ENCODE data around the gene GTF2H3. TPM values are rescaled to one million over a fixed set of nuclear protein-coding genes. Genes with fewer than 3 reads are reported as not detected.

The GTF2H3 gene
- total RNA-seq, 1 donor from 2014 or later = 20.5 TPM

DNA sequence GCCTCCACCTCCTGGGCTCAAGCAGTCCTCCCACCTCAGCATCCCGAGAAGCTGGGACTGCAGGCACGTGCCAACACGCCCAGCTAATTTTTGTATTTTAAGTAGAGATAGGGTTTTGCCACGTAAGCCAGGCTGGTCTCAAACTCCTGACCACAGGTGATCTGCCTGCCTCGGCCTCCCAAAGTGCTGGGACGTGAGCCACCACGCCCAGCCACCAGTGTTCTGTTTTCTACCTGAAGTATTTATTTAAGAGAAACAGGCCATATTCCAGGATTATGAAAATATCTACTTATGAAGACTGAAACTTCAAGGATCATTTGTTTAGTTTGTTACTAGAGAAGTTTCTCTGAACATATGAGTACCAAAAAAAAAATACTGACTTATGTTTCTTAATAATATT is 10.3 kb downstream of the GTF2H3 start:
- no peak for DNase-seq (ENCODE audit: low spot score)

DNA sequence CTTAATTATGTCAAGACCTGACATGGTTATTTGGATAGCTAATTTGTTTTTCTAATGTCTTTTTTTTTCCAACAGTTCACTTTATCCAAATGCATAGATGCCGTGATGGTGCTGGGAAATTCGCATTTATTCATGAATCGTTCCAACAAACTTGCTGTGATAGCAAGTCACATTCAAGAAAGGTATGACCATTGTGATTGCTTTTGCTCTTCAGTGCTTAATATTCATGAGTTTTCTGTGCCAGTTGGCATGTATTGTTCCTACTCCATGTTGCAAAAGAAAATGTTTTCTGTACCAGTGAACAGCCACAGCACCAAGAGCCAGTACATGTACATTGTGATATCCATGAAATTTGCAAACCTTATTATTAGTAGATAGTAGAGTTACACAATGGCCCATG is 11.8 kb downstream of the GTF2H3 start:
- no peak for DNase-seq (ENCODE audit: low spot score)

DNA sequence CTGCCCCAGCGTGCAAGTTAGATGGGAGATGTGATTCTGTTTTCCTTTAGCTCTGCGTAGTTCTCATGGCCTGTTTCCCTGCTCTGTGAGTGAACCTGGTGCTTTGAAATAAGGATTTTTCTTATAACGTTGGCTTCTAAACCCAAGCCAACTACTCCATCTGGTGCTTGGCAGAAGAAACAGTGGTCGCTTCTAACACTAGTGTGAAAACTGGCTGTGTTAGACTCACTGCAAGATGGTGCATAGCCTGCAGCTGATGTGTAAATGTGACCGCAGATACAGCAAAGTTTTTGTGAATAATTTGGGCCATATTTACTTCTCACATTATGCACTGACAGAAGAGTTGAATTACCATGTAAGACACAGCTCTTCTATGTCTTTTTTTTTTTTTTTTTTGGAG is 12.2 kb downstream of the GTF2H3 start:
- DNase-seq (ENCODE audit: low spot score) = no peak

DNA sequence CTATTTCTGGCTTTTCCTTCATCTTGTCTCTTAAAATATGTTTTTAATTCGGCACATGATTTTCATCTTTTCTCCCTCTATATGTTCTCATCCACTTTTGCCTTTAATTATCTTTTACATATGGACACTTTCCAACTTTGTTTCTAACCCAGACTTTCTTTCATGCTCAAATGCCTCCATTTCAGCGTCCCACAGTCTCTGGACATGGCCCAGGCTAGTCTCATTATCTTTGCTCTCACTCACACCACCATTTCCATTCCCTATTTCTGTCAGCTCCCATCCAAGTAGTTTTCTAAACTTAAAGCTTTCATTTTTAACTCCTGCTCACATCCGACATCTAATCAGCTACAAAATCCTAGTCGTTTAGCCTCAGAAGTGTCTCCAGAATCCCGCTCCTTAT is 14.8 kb downstream of the GTF2H3 start:
- DNase-seq (ENCODE audit: low spot score) = no peak

DNA sequence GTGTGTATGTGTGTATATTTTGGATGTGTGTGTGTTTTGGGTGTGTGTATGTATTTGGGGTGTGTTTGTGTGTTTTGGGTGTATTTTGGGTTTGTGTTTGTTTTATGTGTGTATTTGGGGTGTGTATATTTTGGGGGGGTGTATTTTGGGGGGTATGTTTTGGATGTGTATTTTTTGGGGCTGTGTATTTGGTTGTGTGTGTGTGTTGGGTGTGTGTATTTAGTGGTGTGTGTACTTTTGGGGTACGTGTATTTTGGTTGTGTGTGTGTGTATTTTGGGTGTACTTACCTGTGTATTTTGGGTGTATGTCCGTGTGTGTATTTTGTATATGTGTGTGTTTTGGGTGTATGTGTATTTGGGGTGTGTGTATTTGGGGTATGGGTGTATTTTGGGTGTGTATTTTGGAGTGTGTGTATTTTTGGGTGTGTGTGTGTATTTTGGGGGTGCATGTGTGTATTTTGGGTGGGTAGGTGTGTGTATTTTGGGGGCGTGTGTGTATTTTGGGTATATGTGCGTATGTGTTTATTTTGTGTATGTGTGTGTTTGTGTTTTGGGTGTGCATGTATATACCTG is 20.6 kb downstream of the GTF2H3 start:
- DNase-seq (ENCODE audit: low spot score) = no peak

DNA sequence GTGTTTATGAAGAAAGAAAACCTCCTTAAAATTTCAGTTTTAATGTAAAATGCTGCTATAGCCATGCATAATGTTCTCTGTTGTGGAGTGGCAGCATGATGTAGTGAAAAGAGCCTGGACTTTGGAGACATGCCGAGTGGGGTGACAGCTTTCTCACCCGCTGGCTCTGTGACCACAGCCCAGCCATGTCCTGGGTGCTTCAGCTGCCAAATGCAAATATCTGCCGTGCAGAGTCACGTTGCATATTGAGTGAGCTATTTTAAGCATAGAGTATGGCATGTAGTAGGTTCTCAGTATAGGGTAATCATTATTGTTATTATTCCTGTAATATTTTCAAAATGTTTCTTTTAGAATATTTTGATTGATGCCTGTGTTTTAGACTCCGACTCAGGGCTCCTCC is 21.8 kb downstream of the GTF2H3 start:
- no peak for DNase-seq (ENCODE audit: low spot score)

DNA sequence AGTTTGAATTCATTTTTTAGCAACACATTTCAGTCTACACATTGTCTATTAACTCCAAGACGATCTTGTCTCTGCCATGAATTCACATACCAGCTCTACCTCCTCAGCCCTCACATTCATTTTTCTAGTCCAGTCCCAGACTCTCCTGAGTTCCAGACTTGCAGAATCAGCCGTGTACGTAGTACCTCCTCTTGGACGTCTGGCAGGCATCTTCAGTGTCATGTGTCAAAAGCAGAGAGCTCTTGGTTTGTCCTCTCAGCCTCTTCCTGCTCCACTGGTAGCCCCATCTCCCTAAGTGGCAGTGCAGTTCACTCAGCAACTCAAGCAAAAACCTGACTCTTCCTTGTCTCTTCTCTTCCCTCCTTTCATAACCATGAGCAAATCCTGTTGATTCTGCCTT is 22.8 kb downstream of the GTF2H3 start:
- no peak for DNase-seq (ENCODE audit: low spot score)

DNA sequence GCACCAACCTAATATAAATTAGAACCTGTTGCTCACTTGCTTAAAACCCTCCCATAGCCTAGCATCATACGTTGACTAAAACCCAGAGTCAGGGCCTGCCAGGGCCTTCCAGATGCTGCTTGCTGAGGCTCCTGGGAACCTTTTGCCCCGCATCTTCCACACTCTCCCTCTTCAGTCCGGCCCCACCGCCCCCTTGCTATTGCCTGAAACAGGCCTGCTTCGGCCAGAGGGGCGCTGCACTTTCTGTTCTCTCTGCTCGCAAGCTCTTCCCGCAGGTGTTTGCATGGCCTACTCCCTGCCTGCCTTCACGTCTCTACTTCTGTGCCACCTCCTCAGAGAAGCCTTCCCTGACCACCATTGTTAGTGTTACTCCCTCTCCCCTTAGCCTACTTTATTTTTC is 23.6 kb downstream of the GTF2H3 start:
- no peak for DNase-seq (ENCODE audit: low spot score)

DNA sequence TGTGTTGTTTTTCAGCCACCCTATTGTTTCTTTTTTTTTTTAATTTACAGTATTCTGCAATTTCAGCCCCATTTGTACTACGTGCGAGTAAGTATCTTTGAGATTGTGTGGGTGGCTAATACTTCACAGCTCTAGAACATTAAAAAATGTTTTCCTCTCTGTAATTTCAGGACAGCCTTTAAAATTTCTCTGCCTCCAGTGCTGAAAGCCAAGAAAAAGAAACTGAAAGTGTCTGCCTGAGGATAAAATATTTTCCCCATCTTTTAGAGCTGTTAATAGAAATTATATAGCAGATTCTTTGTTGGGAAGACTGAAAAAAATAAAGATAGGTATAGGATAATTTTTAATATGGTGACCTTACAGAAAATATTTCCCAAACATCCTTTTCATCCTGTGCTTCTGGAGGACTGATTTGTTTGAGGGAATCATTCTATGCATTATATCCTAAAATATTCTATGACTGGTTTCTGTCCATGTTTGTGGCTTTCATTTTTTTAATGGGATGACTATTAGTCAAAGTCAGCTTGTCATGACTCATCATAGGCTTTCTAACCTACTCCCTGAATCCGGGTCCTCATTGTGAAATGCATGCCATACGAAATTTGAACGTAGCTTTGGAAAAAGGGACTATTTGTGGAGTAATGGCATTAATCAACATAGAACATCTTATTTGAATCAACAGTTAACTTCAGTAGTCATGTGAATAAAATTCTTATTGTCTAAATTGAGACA is 26.5 kb downstream of the GTF2H3 start:
- no peak for DNase-seq (ENCODE audit: low spot score)

DNA sequence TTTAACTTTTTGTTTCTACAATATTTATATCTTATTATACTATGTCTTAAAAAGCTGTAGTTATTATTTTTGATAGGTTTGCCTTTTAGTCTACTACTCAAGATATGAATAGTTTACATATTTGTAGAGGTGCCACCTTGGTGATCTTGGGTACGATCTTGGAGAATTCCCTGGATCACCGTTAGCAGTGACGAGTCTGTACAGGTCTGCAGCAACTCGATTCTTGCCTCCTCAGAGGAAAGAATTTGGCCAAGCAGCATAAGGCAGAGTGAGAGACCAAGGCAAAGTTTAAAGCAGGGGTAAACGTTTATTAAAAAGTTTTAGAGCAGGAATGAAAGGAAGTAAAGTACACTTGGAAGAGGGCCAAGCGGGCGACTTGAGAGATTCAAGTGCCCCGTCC is 34.1 kb downstream of the GTF2H3 start:
- no peak for DNase-seq (ENCODE audit: low spot score)

DNA sequence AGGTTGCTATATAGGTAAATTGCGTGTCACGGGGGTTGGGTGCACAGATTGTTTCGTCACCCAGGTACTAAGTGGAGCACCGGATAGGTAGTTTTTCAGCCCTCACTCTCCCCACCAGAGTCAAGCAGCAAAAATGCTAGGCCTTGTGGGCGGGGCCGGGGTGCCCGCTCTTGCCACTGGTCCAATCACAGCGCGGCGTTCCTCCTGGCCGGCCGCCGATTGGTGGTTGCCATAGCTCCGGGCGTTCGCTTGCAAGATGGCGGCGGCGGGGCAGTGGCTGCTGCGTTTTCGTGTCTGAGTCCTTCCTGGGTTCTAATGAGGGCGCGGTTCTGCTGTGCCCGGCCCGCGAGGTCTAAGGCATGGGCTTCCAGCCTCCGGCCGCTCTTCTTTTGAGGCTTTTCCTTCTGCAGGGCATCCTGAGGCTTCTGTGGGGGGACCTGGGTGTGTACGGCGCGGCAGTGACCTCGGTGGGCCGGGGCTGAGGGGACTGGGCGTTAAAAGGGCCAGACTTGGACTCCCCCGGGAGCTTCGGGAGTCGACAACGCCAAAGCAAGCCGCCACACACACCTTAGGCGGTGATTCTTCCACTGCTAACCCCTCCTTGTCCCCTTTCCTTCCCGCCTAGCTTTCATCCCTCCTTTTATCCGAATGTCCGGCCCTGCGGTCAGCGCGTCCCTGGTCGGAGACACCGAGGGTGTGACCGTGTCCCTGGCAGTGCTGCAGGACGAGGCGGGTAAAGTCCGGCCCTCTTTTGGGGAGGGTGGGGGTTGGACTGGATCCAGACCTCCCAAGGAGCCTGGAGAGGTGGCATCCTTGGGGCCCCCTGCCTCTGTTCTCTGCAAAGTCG is 37.5 kb downstream of the GTF2H3 start, which contains the start of gene TCTN2:
Gene TCTN2 (plus strand): TSS at position 232 of the 847 bp plus-strand sequence. CDS start 128 bp downstream, at position 360.
- peak; percentile 97 for DNase-seq (ENCODE audit: low spot score)

DNA sequence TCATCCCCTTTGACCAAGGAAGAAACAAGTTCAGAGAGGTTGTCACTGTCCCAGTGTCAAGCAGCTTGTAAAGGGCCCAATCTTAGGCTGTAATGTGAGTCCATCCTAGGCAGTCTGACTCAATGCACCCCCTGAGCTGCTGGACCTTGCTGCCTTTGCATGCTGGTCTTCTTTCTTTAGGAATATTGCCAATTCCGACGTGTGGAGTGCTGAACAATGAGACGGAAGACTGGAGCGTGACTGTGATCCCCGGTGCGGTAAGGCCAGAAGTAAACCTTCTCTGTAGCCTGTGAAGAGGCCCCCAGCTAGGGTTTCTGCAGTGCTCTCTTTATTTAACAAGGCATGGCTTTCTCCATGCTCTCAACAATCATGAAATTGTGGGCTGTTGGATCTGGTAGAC is 38.2 kb downstream of the GTF2H3 start:
- DNase-seq (ENCODE audit: low spot score) = no peak

DNA sequence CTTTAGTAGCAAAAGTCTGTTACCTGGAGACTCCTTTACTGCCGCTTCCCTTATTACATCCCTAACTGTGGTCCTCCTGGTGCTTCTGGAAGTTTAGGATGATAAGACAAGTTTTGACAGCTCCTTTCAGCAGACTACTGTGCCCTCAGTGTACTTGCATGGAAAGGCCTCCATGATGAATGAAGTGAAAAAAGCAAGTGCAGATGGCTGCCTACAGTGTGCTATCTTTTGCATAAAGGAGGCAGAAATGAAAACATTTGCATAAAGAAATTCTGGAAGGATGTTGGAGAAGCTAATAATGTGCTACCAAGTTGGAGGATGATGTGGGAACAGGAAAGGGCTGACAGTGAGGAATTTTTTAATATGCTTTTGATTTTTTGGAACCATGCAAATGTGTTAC is 41.8 kb downstream of the GTF2H3 start:
- DNase-seq (ENCODE audit: low spot score) = no peak

DNA sequence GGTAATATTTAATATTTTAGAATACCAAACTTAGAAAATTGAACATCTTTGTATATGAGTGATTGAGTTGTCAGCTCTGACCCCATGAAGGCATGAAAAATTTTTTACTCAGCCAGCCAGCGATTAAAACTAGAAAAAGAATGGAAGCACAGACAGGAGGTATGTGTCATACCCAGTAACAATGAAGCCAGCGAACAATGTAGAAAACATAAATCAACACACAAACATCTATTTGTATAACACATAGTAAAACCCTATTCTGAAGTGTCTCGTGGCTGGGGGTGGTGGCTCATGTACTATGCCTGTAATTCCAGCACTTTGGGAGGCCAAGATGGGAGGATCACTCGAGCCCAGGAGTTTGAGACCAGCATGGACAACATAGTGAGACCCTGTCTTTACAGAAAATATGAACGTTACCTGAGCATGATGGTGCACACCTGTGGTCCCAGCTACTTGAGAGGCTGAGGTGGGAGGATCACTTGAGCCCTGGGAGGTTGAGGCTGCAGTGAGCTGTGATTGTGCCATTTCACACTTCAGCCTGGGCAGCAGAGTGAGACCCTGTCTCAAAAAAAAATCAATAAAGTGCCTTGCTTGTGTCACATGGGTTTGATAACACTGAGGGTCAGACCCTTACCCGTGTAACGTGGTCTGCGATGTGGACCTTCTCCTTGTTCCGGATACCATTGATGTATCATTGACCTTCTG is 43.1 kb downstream of the GTF2H3 start:
- DNase-seq (ENCODE audit: low spot score) = no peak

DNA sequence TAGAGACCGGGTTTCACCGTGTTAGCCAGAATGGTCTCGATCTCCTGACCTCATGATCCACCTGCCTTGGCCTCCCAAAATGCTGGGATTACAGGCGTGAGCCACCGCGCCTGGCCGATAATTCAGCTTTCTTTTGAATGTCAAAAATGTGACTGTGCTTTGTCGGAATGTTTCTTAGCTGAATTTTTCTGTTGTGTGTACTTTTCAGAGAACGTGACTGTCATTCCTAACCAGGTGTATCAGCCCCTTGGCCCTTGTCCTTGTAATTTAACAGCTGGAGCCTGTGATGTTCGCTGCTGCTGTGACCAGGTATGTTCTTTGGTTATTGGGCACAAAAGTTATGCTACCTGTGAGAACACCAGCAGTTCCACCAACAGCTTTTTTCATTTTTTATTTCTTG is 45.4 kb downstream of the GTF2H3 start:
- no peak for DNase-seq (ENCODE audit: low spot score)

DNA sequence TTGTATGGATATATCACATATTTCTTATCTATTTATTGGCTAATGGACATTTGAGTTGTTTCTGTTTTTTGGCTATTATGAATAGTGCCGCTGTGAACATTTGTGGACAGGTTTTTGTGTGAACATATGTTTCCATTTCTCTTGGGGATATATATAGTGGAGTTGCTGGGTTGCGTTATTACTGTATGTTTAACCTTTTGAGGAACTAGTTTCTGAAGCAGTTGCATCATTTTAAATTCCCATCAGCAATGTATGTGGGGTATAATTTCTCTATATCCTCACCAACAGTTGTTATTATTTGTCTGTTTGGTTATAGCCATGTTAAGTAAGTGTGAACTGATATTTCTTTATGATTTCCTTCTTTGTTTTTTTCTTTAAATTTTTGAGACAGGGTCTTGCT is 48.0 kb downstream of the GTF2H3 start:
- DNase-seq (ENCODE audit: low spot score) = no peak

DNA sequence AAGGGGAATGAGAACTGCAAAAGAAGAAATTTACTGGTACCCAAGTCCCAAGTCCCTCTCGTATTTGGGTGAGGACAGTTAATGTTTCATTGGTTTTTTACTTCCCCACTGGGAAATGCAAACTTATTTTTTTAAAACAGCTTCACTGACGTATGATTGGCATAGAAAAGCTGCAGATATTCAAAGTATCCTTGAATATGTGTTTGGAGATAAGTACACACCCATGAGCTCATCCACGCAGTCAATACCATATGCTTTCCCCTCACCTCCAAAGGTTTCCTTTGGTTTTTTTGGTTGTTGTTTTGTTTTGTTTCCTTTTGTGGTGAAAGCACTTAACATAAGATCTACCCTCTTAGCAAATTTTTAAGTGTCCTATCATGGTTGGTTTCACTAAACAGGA is 50.3 kb downstream of the GTF2H3 start:
- no peak for DNase-seq (ENCODE audit: low spot score)

DNA sequence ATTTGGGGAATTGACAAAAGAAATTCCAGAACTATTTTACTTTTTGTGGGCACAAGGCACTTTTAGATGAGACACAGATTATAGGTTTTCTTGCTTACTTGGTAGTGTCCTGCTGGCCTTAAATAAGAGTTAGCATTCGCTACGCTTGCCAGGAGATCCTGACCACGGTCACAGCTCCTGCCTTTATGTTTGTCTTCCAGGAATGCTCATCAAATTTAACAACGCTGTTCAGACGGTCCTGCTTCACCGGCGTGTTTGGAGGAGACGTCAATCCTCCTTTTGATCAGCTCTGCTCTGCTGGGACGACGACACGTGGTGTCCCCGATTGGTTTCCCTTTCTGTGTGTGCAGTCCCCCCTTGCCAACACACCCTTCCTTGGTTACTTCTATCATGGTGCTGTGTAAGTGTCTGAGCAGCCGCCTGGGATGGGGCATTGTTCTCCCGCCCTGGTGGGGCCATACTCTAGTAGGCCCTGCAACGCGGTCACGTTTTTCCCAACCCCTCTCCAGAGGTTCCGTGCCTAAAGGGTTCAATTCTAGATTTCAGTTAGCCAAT is 53.1 kb downstream of the GTF2H3 start:
- DNase-seq (ENCODE audit: low spot score) = no peak

DNA sequence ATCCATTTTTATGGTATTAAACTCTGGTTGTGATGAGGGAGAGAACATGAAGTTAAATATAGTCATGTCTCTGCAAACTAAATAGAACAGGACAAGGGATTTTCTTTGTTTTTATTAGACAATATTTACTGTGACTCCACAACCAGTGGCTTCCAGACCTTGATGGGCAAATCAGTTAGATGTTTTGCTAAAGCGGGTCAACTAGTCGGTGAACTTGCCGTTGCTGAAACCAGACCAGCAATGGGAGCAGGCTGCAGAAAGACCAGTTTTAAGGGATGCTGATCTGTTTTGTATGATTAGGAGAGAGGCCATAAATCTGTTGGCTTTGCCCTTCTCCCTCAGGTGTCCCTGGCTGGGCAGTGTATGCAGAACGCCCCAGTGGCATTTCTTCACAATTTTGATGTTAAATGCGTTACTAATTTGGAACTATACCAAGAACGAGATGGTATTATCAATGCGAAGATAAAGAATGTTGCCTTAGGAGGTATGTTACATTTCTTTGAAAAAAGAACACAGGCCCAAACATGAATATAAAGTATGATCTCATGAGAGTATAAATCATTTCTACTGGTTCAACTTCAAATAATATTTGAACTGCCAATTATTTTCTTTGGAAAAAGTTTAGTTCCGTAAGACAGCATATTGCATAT is 56.7 kb downstream of the GTF2H3 start:
- no peak for DNase-seq (ENCODE audit: low spot score)

DNA sequence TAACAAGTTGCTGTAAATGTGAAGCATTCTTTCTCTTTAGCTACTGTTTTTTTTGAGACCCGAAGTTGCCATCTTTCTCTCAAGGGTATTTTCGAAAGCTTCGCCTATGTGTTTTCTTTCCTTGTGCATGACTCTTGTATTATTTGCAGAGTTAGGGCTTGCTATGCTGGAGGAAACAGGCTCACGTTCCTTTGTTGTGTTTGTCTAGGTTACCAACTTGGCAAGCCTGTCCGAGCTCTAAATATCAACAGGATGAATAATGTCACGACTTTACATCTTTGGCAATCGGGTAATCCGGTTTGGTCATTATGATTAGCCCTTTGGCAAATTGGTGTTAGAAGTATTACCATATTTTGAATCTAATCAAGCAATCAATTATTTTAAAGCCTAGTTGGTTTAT is 62.6 kb downstream of the GTF2H3 start:
- DNase-seq (ENCODE audit: low spot score) = no peak

DNA sequence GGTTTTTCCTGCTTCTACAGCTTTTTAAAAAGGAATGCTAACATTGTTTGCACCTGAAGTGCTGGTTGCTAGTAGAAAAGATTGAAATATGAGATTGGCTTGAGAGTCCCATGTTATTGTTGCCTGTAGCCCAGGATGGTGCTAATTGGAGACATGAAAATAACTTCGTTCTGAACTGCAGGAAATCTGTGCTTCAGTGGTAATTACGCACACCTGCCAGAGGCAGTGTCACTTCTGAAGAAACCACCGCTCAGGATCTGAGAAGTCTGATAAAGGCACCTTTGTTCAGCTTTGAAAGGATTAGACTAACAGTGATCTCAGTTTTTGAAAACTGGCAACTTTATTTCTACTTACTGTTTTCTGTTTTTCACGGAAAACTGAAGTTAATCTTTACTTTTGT is 63.0 kb downstream of the GTF2H3 start:
- no peak for DNase-seq (ENCODE audit: low spot score)

Measured in mesenteric fat pad (tissue), 1 donor.